DMS53 treated with DMSO at 0.1 percent for 48 hours (cell line): ENCODE measurements around the gene AP4M1.

Source experiments
- DNase-seq: peaks from one replicate; lab custom pipeline; 2025; ENCODE audit not compliant: unreplicated experiment; lab: John Stamatoyannopoulos, UW

AP4M1 gene

GRCh38 chr7:100157069-100157333 is 55.6 kb downstream of the AP4M1 start:
- no peak for DNase-seq

GRCh38 chr7:100157334-100158228 is 56.1 kb downstream of the AP4M1 start:
- peak; percentile 93 for DNase-seq
